C4-2B (cell line): ENCODE measurements around the gene COA1.

Experiments
- ZFX ChIP-seq: fragments of 450-650 bp; IDR thresholded peaks from 2 replicates; pipeline ENCODE4 v1.6.1; 2017
- TF ChIP-seq, protein P1 (sequence below): fragments of 450-650 bp; conservative IDR thresholded peaks from 2 replicates; pipeline ENCODE4 v1.5.1; 2017; ENCODE audit warnings: mild to moderate bottlenecking

DNA sequence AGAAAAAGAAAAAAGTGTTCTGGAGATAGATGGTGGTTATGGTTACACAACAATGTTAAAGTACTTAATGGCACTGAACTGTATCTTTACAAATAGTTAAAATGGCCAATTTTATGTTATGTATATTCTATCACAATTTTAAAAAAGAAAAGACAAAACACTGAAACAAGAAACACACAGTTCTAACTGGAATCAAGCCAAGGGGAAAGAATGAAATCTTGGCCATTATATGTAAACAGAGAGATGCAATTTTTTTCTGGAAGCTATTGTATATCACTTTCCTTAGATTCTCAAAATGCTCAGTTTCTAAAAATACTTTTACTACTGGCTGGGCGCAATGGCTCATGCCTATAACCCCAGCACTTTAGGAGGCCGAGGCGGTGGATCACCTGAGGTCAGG, 4.1 kb downstream of the COA1 start:
- TF ChIP-seq, protein P1, sequence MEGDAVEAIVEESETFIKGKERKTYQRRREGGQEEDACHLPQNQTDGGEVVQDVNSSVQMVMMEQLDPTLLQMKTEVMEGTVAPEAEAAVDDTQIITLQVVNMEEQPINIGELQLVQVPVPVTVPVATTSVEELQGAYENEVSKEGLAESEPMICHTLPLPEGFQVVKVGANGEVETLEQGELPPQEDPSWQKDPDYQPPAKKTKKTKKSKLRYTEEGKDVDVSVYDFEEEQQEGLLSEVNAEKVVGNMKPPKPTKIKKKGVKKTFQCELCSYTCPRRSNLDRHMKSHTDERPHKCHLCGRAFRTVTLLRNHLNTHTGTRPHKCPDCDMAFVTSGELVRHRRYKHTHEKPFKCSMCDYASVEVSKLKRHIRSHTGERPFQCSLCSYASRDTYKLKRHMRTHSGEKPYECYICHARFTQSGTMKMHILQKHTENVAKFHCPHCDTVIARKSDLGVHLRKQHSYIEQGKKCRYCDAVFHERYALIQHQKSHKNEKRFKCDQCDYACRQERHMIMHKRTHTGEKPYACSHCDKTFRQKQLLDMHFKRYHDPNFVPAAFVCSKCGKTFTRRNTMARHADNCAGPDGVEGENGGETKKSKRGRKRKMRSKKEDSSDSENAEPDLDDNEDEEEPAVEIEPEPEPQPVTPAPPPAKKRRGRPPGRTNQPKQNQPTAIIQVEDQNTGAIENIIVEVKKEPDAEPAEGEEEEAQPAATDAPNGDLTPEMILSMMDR: no peak
- TF ChIP-seq ZFX: no peak
